NCI-H526 treated with DMSO at 0.1 percent for 48 hours (cell line): ENCODE measurements around the gene SOD1.
A peak's percentile ranks its signal among the peaks of the same experiment; 100 is the strongest.
"Not testable (repeated sequence)": the region's sequence is repeated elsewhere in the genome, so short reads cannot be mapped to it uniquely, and the experiment has no call there.

Experiments used
- DNase-seq: peaks from one replicate; lab custom pipeline; 2025; lab: John Stamatoyannopoulos, UW

The SOD1 gene

GRCh38 chr21:31654821-31655580 is 4.5 kb upstream of the SOD1 start:
- DNase-seq: not testable (repeated sequence)

- DNase-seq: no peak
Measured at GRCh38 chr21:31656199-31657095, 3.0 kb upstream of the SOD1 start.

GRCh38 chr21:31658053-31658452 is 1.4 kb upstream of the SOD1 start:
- no peak for DNase-seq

GRCh38 chr21:31659286-31659535 is 282 bp upstream of the SOD1 start:
- DNase-seq: no peak

- peak; percentile 14 for DNase-seq
Measured at GRCh38 chr21:31660259-31660565, 719 bp downstream of the SOD1 start.

GRCh38 chr21:31660591-31660990 is 1.1 kb downstream of the SOD1 start:
- DNase-seq: no peak

GRCh38 chr21:31663584-31664249 is 4.2 kb downstream of the SOD1 start:
- no peak for DNase-seq

GRCh38 chr21:31665397-31665796 is 5.9 kb downstream of the SOD1 start:
- no peak for DNase-seq

- not testable (repeated sequence) for DNase-seq
Measured at GRCh38 chr21:31665869-31666268, 6.4 kb downstream of the SOD1 start.

GRCh38 chr21:31666445-31667010 is 7.0 kb downstream of the SOD1 start:
- no peak for DNase-seq

- no peak for DNase-seq
Measured at GRCh38 chr21:31667132-31667531, 7.6 kb downstream of the SOD1 start.

GRCh38 chr21:31667639-31668038 is 8.1 kb downstream of the SOD1 start:
- no peak for DNase-seq

GRCh38 chr21:31668651-31669491 is 9.4 kb downstream of the SOD1 start:
- no peak for DNase-seq

- no peak for DNase-seq
Measured at GRCh38 chr21:31670070-31670469, 10.6 kb downstream of the SOD1 start.

- DNase-seq: no peak
Measured at GRCh38 chr21:31671146-31671716, 11.7 kb downstream of the SOD1 start.

- DNase-seq: no peak
Measured at GRCh38 chr21:31671931-31672330, 12.4 kb downstream of the SOD1 start.

- no peak for DNase-seq
Measured at GRCh38 chr21:31673321-31673912, 13.9 kb downstream of the SOD1 start.

- no peak for DNase-seq
Measured at GRCh38 chr21:31675318-31675717, 15.8 kb downstream of the SOD1 start.

- no peak for DNase-seq
Measured at GRCh38 chr21:31675960-31676359, 16.5 kb downstream of the SOD1 start.

- DNase-seq: no peak
Measured at GRCh38 chr21:31677047-31677446, 17.6 kb downstream of the SOD1 start.

GRCh38 chr21:31678478-31678877 is 19.0 kb downstream of the SOD1 start:
- DNase-seq: no peak
